Embryonic facial prominence (tissue), 1 donor: ENCODE results near the gene KATNBL1.
"Not testable (repeated sequence)": the region's sequence is repeated elsewhere in the genome, so short reads cannot be mapped to it uniquely, and the experiment has no call there.

ENCODE experiments used
- DNase-seq: peaks from one replicate; pipeline ENCODE4 v3.0.0-alpha.2; 2016; ENCODE audit errors: extremely low spot score

KATNBL1 gene

GRCh38 chr15:34203305-34203704 lies 6.6 kb downstream of the KATNBL1 start:
- no peak for DNase-seq

DNA sequence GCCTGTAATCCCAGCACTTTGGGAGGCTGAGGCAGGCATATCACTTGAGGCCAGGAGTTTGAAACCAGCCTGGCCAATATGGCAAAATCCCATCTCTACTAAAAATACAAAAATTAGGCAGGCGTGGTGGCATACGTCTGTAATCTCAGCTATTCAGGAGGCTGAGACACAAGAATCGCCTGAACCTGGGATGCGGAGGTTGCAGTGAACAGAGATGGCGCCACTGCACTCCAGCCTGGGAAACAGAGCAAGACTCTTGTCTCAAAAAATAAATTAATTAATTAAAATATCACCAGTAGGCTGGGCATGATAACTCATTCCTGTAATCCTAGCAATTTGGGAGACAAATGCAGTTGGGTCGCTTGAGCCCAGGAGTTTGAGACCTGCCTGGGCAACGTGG lies 16.6 kb downstream of the KATNBL1 start:
- DNase-seq, result not testable (repeated sequence)

GRCh38 chr15:34188711-34189110 lies 21.2 kb downstream of the KATNBL1 start:
- no peak for DNase-seq

GRCh38 chr15:34185666-34186065 lies 24.2 kb downstream of the KATNBL1 start:
- DNase-seq, result no peak

- DNase-seq, result no peak
Observed at GRCh38 chr15:34182942-34183341, 27.0 kb downstream of the KATNBL1 start.

DNA sequence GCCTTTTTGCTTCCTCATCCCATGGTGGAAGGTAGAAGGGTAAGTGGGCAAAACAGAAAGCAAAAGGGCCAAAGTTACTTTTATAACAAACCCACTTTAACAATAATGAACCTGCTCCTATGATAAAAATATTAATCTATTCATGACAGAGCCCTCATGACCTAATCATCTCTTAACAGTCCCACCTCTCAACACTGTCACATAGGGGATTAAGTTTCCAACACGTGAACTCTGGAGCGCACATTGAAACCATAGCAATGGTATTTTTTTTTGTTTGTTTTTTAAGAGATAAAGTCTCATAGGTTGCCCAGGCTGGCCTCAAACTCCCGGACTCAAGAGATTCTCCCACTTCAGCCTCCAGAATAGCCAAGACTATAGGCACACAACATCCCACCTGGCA lies 30.7 kb downstream of the KATNBL1 start:
- no peak for DNase-seq

DNA sequence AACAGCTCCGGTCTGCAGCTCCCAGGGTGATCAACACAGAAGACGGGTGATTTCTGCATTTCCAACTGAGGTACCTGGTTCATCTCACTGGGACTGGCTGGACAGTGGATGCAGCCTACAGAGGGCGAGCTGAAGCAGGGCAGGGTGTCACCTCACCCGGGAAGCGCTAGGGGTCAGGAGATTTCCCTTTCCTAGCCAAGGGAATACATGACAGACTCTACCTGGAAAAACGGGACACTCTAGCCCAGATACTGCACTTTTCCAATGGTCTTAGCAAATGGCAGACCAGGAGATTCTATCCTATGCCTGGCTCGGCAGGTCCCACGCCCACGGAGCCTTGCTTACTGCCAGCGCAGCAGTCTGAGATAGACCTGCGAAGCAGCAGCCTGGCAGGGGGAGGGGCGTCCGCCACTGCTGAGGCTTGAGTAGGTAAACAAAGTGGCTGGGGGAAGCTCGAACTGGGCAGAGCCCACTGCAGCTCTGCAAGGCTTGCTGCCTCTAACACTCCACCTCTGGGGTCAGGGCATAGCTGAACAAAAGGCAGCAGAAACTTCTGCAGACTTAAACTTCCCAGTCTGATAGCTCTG lies 43.8 kb downstream of the KATNBL1 start:
- DNase-seq, result not testable (repeated sequence)

GRCh38 chr15:34161329-34161963 lies 48.5 kb downstream of the KATNBL1 start:
- DNase-seq, result no peak

GRCh38 chr15:34160735-34161134 lies 49.2 kb downstream of the KATNBL1 start:
- DNase-seq, result no peak

DNA sequence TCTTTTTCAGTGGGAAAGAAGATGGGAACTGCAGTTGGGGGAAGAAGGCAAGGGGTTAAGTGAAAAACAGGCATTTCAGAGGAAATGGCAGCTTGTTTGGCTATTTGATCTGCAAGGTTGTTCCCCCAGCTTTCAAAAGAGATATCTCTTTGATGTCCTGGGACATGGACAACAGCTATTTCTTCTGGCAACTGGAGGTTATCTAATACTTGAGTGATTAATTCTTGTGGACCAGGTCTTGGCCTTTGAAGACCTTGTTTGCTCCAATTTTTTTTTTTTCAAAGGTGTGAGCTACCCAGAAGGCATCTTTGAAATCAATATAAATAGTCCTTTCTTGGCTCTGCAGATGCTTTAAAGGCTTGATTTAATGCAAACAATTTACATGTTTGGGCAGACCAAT lies 51.5 kb downstream of the KATNBL1 start:
- no peak for DNase-seq

DNA sequence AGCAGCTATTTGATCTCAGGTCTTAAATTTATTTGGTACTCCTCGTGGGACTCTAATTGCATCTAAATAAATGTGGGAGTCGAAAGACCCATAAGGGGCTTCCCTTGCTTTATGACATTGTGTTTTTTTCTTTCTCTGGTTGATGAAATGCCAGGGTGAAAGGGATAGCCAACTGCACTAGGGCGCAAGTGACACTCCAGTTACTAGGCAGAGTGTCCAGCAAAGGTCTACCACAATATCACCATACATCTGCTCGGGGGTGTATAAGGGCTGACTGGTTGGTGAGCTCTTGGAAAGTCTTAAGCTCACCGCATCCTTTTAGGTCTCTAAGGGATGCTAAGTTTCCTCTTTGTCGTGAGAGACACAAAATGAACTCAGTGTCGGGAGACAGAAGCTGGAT lies 54.0 kb downstream of the KATNBL1 start:
- DNase-seq, result no peak

GRCh38 chr15:34154725-34155204 lies 55.1 kb downstream of the KATNBL1 start:
- DNase-seq, result no peak

- no peak for DNase-seq
Observed at GRCh38 chr15:34147371-34148140, 62.3 kb downstream of the KATNBL1 start.

- no peak for DNase-seq
Observed at GRCh38 chr15:34133511-34133910, 76.4 kb downstream of the KATNBL1 start.

- no peak for DNase-seq
Observed at GRCh38 chr15:34132881-34133280, 77.0 kb downstream of the KATNBL1 start.

GRCh38 chr15:34128898-34129297 lies 81.0 kb downstream of the KATNBL1 start:
- DNase-seq, result no peak

DNA sequence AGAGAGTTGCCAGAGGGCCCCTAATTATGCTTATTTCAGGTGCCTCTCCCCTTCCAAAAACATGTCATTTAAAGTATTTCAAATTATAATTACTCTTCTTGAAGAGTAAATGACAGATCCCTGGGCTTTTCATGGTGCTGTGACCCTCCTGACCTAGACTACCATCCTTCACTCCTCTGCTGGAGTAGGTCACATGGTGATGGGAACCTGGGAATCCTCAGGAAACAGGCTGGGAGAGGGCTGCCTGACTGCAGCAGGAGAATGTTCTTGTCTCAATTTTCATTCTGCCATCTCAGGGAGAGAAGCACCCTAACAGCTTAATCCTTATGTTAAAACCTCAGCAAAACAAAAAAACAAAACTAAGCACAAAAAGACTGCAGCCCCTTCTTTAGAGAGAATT lies 83.4 kb downstream of the KATNBL1 start:
- DNase-seq, result no peak

- DNase-seq, result no peak
Observed at GRCh38 chr15:34125945-34126344, 84.0 kb downstream of the KATNBL1 start.

- DNase-seq, result no peak
Observed at GRCh38 chr15:34124651-34125050, 85.2 kb downstream of the KATNBL1 start.

GRCh38 chr15:34122771-34123183 lies 87.1 kb downstream of the KATNBL1 start:
- no peak for DNase-seq

DNA sequence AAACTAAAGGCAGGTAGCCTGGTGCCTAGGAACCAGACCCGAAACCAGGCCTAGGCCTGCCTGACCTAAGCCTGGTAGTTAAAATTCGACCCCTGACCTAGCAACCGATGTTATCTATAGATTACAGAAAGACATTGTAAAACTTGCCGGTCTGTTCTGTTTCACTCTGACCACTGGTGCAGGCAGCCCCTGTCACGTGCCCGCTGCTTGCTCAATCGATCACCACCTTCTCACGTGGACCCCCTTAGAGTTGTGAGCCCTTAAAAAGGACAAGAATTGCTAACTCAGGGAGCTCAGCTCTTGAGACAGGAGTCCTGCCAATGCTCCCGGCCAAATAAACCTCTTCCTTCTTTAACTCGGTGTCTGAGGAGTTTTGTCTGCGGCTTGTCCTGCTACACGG lies 88.1 kb downstream of the KATNBL1 start:
- not testable (repeated sequence) for DNase-seq

- DNase-seq, result not testable (repeated sequence)
Observed at GRCh38 chr15:34120420-34120819, 89.5 kb downstream of the KATNBL1 start.

DNA sequence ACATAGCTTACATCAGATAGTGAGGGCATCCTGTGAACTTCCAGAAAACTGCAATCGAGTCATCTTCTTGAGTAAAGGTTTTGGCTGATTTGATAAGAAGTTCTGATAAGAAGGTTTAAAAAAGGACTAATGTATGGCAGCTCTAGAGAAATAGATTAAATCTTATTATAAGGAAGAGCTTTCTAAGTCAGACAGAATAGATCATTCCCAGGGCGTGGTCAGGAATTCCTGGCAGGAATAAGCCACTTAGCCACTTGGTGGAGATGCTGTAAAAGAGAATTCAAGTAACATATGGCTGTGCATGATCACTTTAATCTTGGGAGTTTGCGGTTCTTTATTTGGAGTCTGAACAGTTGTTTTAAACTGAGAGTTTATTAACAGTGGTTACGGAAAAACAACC lies 90.6 kb downstream of the KATNBL1 start:
- DNase-seq, result no peak
